ENCODE data around the gene DNAJC4.

The DNAJC4 gene

GRCh38 chr11:64261556-64262080, 31.3 kb downstream of the DNAJC4 start:
- no peak for DNase-seq

- no peak for DNase-seq
Measured at GRCh38 chr11:64262271-64263002, 32.1 kb downstream of the DNAJC4 start.

GRCh38 chr11:64263021-64263946, 32.9 kb downstream of the DNAJC4 start:
- DNase-seq = no peak

GRCh38 chr11:64263947-64264317, 33.6 kb downstream of the DNAJC4 start:
- DNase-seq = no peak

GRCh38 chr11:64264371-64264852, 34.1 kb downstream of the DNAJC4 start:
- DNase-seq = no peak

GRCh38 chr11:64265176-64266160, 35.1 kb downstream of the DNAJC4 start:
- no peak for DNase-seq

- DNase-seq = no peak
Measured at GRCh38 chr11:64266339-64266738, 36.0 kb downstream of the DNAJC4 start.

GRCh38 chr11:64267207-64267945, 37.0 kb downstream of the DNAJC4 start:
- no peak for DNase-seq

GRCh38 chr11:64268025-64268892, 37.9 kb downstream of the DNAJC4 start:
- no peak for DNase-seq

- DNase-seq = peak; percentile 47
Measured at GRCh38 chr11:64268893-64269539, 38.7 kb downstream of the DNAJC4 start.

GRCh38 chr11:64269540-64270220, 39.3 kb downstream of the DNAJC4 start:
- peak; percentile 95 for DNase-seq

GRCh38 chr11:64275031-64275800, 44.9 kb downstream of the DNAJC4 start:
- DNase-seq = no peak

GRCh38 chr11:64275841-64276240, 45.5 kb downstream of the DNAJC4 start:
- no peak for DNase-seq

- DNase-seq = no peak
Measured at GRCh38 chr11:64276653-64277431, 46.5 kb downstream of the DNAJC4 start.

- no peak for DNase-seq
Measured at GRCh38 chr11:64278576-64279190, 48.3 kb downstream of the DNAJC4 start.

GRCh38 chr11:64281957-64282770, 51.8 kb downstream of the DNAJC4 start:
- DNase-seq = no peak
